ENCODE results near the gene AGFG2. TPM values are rescaled to one million over a fixed set of nuclear protein-coding genes. Genes with fewer than 3 reads are reported as not detected.

AGFG2 gene
- total RNA-seq, 1 donor = 19.3 TPM

DNA sequence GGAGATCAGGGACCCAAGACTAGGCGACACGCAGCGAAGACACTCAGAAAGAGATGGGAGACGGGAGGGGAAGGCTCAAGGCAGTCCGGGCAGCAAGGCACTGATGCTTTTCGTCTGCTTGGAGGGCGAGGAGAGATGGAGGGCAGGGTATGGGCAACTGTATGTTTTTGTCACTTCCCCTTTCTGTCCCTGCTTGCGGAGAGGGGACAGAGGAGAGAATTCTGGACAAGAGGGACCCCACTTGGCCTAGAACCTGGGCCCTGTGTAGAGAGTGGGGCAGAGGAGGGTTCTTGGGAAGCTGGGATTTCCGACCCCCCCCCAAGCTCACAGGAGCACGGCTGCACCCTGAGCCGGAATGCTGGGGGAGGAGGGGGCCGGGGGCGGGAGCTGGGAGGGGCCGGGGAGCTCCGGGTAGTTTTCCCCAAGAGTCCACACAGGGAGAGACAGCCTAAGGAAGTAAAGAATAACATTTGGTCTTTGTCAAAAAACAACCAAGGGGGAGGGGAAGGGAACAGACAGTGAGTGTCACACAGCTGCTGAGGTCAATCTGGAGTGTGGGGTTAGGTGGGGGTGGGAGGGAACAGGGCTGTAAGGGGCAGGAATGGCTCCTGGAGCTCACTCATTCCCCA is 45.2 kb downstream of the AGFG2 start:
- H3K4me3 ChIP-seq (ENCODE audit: low read depth, low read length) = peak overlapping the region; percentile 99
- DNase-seq (ENCODE audit: low read depth) = no peak
- no peak for TF ChIP-seq CTCF (IDR thresholded peaks at IDR 0.05; ENCODE audit: insufficient read depth, low read length)

DNA sequence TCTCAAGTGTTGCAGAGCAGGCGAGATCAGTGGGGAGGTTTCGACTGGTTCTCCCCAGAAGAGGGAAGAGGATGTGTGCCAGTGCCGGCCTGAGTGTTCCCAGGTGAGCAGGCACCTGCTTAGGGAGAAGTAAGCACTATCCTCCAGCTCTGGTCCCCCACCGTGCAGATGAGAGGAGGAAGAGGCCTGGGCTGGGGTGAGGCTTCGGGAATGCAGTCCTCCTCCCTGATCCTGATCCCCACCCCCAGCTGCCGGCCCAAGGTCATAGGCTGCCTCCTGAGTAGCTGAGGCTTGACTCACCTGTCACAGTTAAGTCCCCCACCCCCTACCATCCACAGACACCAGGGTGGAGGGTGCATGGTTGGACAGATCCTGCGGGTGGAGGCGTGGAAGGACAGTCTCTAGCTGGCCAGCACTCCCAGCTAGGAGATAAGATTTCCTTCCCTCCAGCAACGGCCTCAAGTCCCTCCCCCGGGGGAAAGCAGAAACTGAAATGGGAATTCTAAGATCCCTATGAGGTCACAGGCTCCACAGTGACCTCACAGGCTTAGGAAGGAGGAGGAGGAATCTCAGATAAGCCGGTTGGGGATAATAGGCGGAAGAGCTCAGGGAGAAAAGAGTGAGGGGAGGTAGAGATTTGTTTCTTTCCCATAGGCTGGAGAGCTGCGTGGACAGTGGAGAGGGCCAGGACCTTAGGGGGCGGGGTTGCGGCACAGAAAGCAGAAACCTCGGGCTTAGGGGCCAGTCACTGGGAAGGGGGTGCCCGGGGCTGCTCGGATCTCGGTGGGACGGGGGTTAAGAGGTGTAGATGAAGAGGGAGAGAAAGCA is 45.9 kb downstream of the AGFG2 start:
- peak overlapping the region; percentile 99 for H3K4me3 ChIP-seq (ENCODE audit: low read depth, low read length)

DNA sequence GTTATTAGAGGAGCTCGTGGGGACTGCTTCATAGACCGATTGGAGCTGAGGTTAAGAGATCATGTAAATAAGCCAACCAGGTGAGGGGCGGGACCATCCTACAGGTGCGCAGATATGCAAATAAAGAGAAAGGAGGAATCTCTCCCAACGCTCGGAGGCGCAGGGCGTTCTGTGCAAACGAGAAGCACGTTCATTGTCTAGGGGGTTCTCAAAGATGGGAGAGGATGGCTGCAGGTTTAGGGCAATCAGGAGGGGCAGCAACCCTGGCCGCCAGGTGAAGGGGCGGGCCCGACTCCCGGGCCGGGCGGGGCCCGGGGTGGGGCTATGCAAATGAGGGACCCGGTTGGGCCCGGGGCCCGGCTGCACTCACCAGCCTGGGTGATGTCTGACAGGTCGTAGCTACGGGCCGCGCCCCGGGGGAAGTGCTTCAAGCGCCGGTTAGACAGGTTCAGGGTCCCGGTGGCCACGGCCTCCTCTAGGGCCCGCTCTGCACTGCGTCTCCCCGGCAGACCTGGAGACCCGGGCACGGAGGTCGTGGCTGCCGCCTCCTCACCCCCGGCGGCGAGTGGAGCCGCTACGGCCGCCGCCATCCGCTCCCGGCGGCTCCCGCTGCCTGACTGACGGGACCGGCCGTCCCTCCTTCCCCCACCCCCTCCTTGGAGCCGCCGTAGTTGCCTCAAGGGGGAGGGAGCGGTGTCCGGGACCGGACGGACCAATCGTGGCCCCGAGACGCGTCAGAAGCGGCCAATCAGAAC is 46.7 kb downstream of the AGFG2 start, which contains the start of gene LRCH4:
Gene LRCH4, minus strand, starts transcription at position 619 of the 755 bp plus-strand sequence. Its CDS starts 29 bp downstream, at position 590.
- no peak for DNase-seq (ENCODE audit: low read depth)
- H3K4me3 ChIP-seq (ENCODE audit: low read depth, low read length) = peak within 1 kb of the TSS; percentile 99
- no peak for TF ChIP-seq CTCF (IDR thresholded peaks at IDR 0.05; ENCODE audit: insufficient read depth, low read length)

More for the DNA sequence above, 45.9 kb downstream of the AGFG2 start:
- DNase-seq (ENCODE audit: low read depth) = peak; percentile 89
- no peak for TF ChIP-seq CTCF (IDR thresholded peaks at IDR 0.05; ENCODE audit: insufficient read depth, low read length)

GRCh38 chr7:100586266-100587025 is 47.4 kb downstream of the AGFG2 start, which contains the start of gene FBXO24:
Gene FBXO24 (plus strand): TSS chr7:100586328. CDS start chr7:100586626, 298 bp downstream.
- no peak for TF ChIP-seq CTCF (IDR thresholded peaks at IDR 0.05; ENCODE audit: insufficient read depth, low read length)
- H3K4me3 ChIP-seq (ENCODE audit: low read depth, low read length) = peak within 1 kb of the TSS; percentile 99
- DNase-seq (ENCODE audit: low read depth) = peak; percentile 100

GRCh38 chr7:100588438-100588837 is 49.4 kb downstream of the AGFG2 start:
- no peak for DNase-seq (ENCODE audit: low read depth)
- peak; percentile 34 for TF ChIP-seq CTCF (IDR thresholded peaks at IDR 0.05; ENCODE audit: insufficient read depth, low read length)
- no peak overlapping the region for H3K4me3 ChIP-seq (ENCODE audit: low read depth, low read length)

Data from fibroblast of the aortic adventitia (primary cell).